ENCODE measurements around the gene NOS3. TPM values are rescaled to one million over a fixed set of nuclear protein-coding genes. Genes with fewer than 3 reads are reported as not detected.

NOS3 gene
- total and polyA plus RNA-seq, 2 of the 13 experiments (the other 11 are each of a cell fraction or from before 2014, with no cell fraction given) = 3.7 to 7.5 TPM

DNA sequence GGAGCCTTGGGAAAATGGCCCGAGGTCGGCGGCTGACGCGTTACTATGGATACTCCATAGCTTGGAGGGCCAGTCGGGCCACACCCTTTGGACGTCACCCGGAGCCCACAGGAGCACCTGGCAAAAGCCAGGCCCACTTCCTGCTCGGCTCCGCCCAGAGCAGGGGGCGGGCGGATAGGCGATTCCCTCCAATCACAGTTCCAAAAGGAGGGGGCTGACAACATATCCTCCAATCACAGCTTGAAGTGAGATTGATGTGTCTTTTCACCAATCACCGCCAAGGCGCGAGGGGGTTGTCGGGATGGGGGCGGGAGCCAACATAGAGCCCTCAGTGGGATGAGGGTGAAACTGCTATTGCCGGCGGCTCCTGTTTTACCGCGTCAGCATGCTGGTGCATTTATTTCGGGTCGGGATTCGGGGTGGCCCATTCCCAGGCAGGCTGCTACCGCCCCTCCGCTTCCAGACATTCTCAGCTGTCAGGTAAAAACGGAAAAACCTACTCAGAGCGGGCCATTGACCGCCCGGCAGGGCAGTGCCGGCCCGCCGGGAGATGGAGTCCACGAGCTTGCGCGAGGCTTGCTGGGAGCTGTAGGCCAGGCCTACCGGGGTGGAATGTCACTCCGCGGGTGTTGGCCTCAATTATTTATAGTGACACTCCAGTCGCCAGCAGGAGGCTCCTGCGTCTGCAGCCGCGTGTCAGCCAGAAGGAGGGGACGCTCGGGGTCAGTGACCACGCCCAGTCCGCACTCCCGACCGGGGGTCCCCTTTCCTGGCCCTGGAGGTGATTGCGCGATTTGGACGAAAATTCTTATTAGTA lies 37.5 kb downstream of the NOS3 start, which contains the start of gene ABCB8 (continued):
- TF ChIP-seq HNF4G (IDR thresholded peaks at IDR 0.05; ENCODE audit: borderline replicate concordance, low read depth, low read length) = no peak
- no peak for TF ChIP-seq HNF4G (CRISPR knock-in tag; IDR thresholded peaks at IDR 0.05; ENCODE audit: borderline replicate concordance, low read depth)
- TF ChIP-seq POLR2G (IDR thresholded peaks at IDR 0.05; ENCODE audit: low read depth, low read length) = peak; percentile 64
- no peak for TF ChIP-seq ZBTB3 (CRISPR knock-in tag; IDR thresholded peaks at IDR 0.05; ENCODE audit: borderline replicate concordance, low read depth)
- TF ChIP-seq, protein P1, sequence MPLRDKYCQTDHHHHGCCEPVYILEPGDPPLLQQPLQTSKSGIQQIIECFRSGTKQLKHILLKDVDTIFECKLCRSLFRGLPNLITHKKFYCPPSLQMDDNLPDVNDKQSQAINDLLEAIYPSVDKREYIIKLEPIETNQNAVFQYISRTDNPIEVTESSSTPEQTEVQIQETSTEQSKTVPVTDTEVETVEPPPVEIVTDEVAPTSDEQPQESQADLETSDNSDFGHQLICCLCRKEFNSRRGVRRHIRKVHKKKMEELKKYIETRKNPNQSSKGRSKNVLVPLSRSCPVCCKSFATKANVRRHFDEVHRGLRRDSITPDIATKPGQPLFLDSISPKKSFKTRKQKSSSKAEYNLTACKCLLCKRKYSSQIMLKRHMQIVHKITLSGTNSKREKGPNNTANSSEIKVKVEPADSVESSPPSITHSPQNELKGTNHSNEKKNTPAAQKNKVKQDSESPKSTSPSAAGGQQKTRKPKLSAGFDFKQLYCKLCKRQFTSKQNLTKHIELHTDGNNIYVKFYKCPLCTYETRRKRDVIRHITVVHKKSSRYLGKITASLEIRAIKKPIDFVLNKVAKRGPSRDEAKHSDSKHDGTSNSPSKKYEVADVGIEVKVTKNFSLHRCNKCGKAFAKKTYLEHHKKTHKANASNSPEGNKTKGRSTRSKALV (CRISPR knock-in tag; IDR thresholded peaks at IDR 0.05) = no peak
- peak; percentile 38 for TF ChIP-seq XRCC5 (optimal IDR thresholded peaks at IDR 0.05; ENCODE audit: low read length)
- TF ChIP-seq ZNF326 (CRISPR knock-in tag; IDR thresholded peaks at IDR 0.05; ENCODE audit: borderline replicate concordance) = no peak
- TF ChIP-seq, protein P2, sequence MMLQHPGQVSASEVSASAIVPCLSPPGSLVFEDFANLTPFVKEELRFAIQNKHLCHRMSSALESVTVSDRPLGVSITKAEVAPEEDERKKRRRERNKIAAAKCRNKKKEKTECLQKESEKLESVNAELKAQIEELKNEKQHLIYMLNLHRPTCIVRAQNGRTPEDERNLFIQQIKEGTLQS (CRISPR knock-in tag; IDR thresholded peaks at IDR 0.05) = no peak
- no peak for TF ChIP-seq ARNT2 (CRISPR knock-in tag; IDR thresholded peaks at IDR 0.05; ENCODE audit: low read depth)
- TF ChIP-seq RBFOX2 (IDR thresholded peaks at IDR 0.05; ENCODE audit: low read depth, low read length) = no peak; the same call in 1 of the 2 replicates
- TF ChIP-seq, protein P3, sequence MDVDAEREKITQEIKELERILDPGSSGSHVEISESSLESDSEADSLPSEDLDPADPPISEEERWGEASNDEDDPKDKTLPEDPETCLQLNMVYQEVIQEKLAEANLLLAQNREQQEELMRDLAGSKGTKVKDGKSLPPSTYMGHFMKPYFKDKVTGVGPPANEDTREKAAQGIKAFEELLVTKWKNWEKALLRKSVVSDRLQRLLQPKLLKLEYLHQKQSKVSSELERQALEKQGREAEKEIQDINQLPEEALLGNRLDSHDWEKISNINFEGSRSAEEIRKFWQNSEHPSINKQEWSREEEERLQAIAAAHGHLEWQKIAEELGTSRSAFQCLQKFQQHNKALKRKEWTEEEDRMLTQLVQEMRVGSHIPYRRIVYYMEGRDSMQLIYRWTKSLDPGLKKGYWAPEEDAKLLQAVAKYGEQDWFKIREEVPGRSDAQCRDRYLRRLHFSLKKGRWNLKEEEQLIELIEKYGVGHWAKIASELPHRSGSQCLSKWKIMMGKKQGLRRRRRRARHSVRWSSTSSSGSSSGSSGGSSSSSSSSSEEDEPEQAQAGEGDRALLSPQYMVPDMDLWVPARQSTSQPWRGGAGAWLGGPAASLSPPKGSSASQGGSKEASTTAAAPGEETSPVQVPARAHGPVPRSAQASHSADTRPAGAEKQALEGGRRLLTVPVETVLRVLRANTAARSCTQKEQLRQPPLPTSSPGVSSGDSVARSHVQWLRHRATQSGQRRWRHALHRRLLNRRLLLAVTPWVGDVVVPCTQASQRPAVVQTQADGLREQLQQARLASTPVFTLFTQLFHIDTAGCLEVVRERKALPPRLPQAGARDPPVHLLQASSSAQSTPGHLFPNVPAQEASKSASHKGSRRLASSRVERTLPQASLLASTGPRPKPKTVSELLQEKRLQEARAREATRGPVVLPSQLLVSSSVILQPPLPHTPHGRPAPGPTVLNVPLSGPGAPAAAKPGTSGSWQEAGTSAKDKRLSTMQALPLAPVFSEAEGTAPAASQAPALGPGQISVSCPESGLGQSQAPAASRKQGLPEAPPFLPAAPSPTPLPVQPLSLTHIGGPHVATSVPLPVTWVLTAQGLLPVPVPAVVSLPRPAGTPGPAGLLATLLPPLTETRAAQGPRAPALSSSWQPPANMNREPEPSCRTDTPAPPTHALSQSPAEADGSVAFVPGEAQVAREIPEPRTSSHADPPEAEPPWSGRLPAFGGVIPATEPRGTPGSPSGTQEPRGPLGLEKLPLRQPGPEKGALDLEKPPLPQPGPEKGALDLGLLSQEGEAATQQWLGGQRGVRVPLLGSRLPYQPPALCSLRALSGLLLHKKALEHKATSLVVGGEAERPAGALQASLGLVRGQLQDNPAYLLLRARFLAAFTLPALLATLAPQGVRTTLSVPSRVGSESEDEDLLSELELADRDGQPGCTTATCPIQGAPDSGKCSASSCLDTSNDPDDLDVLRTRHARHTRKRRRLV (CRISPR knock-in tag; IDR thresholded peaks at IDR 0.05) = peak; percentile 65; the same call in 1 of the 2 replicates
- TF ChIP-seq, protein P4, sequence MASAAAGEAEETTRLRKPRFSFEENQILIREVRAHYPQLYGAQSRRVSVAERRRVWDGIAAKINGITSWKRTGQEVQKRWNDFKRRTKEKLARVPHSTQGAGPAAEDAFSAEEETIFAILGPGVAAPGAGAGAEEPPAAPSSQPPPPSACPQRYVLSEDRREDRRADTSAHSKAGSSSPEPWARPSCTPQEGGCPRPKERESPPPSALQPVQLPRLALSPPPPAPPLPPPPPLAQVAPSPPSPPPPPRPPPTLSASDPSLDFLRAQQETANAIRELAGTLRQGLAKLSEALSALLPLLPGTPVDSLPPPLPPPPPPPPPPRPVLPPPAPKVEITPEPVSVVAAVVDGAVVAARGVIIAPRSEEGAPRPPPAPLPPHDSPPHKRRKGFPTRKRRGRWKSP (CRISPR knock-in tag; IDR thresholded peaks at IDR 0.05) = no peak
- no peak for TF ChIP-seq MBD4 (IDR thresholded peaks at IDR 0.05; ENCODE audit: borderline replicate concordance, low read length)
- TF ChIP-seq, protein P5, sequence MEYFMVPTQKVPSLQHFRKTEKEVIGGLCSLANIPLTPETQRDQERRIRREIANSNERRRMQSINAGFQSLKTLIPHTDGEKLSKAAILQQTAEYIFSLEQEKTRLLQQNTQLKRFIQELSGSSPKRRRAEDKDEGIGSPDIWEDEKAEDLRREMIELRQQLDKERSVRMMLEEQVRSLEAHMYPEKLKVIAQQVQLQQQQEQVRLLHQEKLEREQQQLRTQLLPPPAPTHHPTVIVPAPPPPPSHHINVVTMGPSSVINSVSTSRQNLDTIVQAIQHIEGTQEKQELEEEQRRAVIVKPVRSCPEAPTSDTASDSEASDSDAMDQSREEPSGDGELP (IDR thresholded peaks at IDR 0.05; ENCODE audit: borderline replicate concordance, low read depth) = peak; percentile 66; the same call in 1 of the 2 replicates
- TF ChIP-seq MAFK (conservative IDR thresholded peaks at IDR 0.05 in 1 of 2, IDR thresholded peaks at IDR 0.05 in 1 of 2; ENCODE audit: low read length in 2 of 2) = 0 out of 4 replicates have a peak, but pooled peaks of 1 of the 2 experiments have one; percentile 28
- TF ChIP-seq DMAP1 (CRISPR knock-in tag; IDR thresholded peaks at IDR 0.05) = no peak; the same call in 1 of the 2 replicates
- TF ChIP-seq, protein P6, sequence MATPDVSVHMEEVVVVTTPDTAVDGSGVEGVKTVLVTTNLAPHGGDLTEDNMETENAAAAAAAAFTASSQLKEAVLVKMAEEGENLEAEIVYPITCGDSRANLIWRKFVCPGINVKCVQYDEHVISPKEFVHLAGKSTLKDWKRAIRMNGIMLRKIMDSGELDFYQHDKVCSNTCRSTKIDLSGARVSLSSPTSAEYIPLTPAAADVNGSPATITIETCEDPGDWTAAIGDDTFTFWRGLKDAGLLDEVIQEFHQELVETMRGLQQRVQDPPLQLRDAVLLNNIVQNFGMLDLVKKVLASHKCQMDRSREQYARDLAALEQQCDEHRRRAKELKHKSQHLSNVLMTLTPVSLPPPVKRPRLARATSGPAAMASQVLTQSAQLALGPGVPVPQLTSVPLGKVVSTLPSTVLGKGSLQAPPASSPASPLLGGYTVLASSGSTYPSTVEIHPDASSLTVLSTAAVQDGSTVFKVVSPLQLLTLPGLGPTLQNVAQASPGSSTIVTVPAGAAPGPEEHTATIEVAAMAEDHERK (CRISPR knock-in tag; IDR thresholded peaks at IDR 0.05; ENCODE audit: low read depth) = no peak
